Lung (tissue), 12 donors: ENCODE data around the gene CYP2A6. TPM values are rescaled to one million over a fixed set of nuclear protein-coding genes. Genes with fewer than 3 reads are reported as not detected.

ENCODE experiments used
- ATAC-seq: fragments of 200-7000 bp; cut with Tn5 transposase; one replicate; pipeline ENCODE4 v1.9.1; 2020; ENCODE audit warnings: moderate number of reproducible peaks; ENCODE audit not compliant: insufficient read depth, low FRiP score
- DNase-seq, 3 donors: peaks; one replicate each; pipeline ENCODE4 v3.0.0-alpha.2; 2013 to 2017
- H3K27ac ChIP-seq, 2 donors: one replicate each; pipeline ENCODE4 v1.5.1; 2013; ENCODE audit warnings: mild to moderate bottlenecking in 2 of 2, moderate library complexity in 2 of 2, control low read depth in 1 of 2, inconsistent platforms in 1 of 2, low read depth in 1 of 2, low read length in 1 of 2
- H3K27me3 ChIP-seq, 3 donors: one replicate each; pipeline ENCODE4 v1.5.1; 2013; ENCODE audit warnings: low read length in 2 of 3; ENCODE audit not compliant: control insufficient read depth in 3 of 3, insufficient read depth in 3 of 3
- H3K36me3 ChIP-seq, 4 donors: one replicate each; pipeline ENCODE4 v1.5.1; 2013; ENCODE audit warnings: low read length in 4 of 4, mild to moderate bottlenecking in 1 of 4, moderate library complexity in 1 of 4; ENCODE audit not compliant: control insufficient read depth in 4 of 4, insufficient read depth in 4 of 4
- H3K4me1 ChIP-seq, 5 donors: one replicate each; pipeline ENCODE4 v1.5.1; 2013; ENCODE audit warnings: low read length in 5 of 5, mild to moderate bottlenecking in 2 of 5, moderate library complexity in 1 of 5; ENCODE audit not compliant: control insufficient read depth in 5 of 5, insufficient read depth in 5 of 5
- H3K4me3 ChIP-seq: one replicate; pipeline ENCODE4 v1.5.1; 2013; ENCODE audit warnings: mild to moderate bottlenecking, control low read depth, moderate library complexity
- H3K9ac ChIP-seq, 2 donors: one replicate each; pipeline ENCODE4 v1.5.1; 2013; ENCODE audit warnings: low read length in 2 of 2, control low read depth in 1 of 2; ENCODE audit not compliant: insufficient read depth in 1 of 2
- H3K9me3 ChIP-seq, 4 donors: one replicate each; pipeline ENCODE4 v1.5.1; 2013; ENCODE audit warnings: low read length in 3 of 4, mild to moderate bottlenecking in 1 of 4, moderate library complexity in 1 of 4; ENCODE audit not compliant: control insufficient read depth in 4 of 4, insufficient read depth in 3 of 4
- WGBS, 2 donors: extraction: QIAGEN DNeasy Blood & Tissue Kit; methylation state at CpG; one replicate each; pipeline ENCODE4 v1.1.7; 2013; 5-methylcytosine and 5-hydroxymethylcytosine counted together
- polyA plus RNA-seq, 2 donors: library from polyadenylated mRNA; stranded (reverse); fragments of 200-250 nt; gene quantifications; one replicate each; pipeline ENCODE4 v1.2.1, GENCODE V29; 2013
- total RNA-seq, 2 donors: library from RNA; depleted of rRNA in 1 of 2; stranded (reverse); fragments of >200 nt in 1 of 2; gene quantifications; one replicate each; pipeline ENCODE4 v1.2.1, GENCODE V29; 2014 to 2021
- TF ChIP-seq, protein P1 (sequence below): IDR thresholded peaks from 2 replicates; pipeline ENCODE4 v1.5.1; 2012; ENCODE audit warnings: mild to moderate bottlenecking; ENCODE audit errors: control extremely low read depth, extremely low read depth
- donor health status: control.
- donor health status: control.
- donor health status: Bipolar disorder and iron deficiency.
- donor health status: healthy.
- donor health status: DM: yes; HTN: yes; CAD: no.

CYP2A6 gene
- total and polyA plus RNA-seq, 4 donors: 0.45 to 1.7 (median 0.77) TPM

DNA sequence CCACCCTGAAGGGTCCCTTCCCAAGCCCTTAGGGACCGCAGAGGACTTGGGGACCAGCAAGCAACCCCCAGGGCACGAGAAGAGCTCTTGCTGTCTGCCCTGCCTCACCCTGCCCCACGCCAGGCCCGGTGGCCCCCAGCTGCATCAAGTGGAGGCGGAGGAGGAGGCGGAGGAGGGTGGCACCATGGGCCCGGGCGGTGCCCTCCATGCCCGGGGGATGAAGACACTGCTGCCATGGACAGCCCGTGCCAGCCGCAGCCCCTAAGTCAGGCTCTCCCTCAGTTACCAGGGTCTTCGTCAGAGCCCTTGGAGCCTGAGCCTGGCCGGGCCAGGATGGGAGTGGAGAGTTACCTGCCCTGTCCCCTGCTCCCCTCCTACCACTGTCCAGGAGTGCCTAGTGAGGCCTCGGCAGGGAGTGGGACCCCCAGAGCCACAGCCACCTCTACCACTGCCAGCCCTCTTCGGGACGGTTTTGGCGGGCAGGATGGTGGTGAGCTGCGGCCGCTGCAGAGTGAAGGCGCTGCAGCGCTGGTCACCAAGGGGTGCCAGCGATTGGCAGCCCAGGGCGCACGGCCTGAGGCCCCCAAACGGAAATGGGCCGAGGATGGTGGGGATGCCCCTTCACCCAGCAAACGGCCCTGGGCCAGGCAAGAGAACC lies 49.8 kb downstream of the CYP2A6 start:
- WGBS, 2 donors: 49 to 74% methylated on average over 26 to 27 of the region's 27 CpGs
- Histone ChIP-seq H3K9ac (peak overlapping the region in 1 of 2 donors; percentile 63), H3K27ac (peak overlapping the region; percentile 90 to 93), H3K27me3 (no peaks in the 10 kb centered on the region), H3K4me3 (peak overlapping the region; percentile 89), H3K36me3 (peaks cover 0 to 18% (median 8%) of the 10 kb centered on the region in 4 donors), H3K9me3 (no peaks in the 10 kb centered on the region), H3K4me1 (peaks cover 17 to 53% (median 46%) of the 10 kb centered on the region in 5 donors)
- TF ChIP-seq, protein P1, sequence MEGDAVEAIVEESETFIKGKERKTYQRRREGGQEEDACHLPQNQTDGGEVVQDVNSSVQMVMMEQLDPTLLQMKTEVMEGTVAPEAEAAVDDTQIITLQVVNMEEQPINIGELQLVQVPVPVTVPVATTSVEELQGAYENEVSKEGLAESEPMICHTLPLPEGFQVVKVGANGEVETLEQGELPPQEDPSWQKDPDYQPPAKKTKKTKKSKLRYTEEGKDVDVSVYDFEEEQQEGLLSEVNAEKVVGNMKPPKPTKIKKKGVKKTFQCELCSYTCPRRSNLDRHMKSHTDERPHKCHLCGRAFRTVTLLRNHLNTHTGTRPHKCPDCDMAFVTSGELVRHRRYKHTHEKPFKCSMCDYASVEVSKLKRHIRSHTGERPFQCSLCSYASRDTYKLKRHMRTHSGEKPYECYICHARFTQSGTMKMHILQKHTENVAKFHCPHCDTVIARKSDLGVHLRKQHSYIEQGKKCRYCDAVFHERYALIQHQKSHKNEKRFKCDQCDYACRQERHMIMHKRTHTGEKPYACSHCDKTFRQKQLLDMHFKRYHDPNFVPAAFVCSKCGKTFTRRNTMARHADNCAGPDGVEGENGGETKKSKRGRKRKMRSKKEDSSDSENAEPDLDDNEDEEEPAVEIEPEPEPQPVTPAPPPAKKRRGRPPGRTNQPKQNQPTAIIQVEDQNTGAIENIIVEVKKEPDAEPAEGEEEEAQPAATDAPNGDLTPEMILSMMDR: no peak
- ATAC-seq (no peak), DNase-seq (no peak)

DNA sequence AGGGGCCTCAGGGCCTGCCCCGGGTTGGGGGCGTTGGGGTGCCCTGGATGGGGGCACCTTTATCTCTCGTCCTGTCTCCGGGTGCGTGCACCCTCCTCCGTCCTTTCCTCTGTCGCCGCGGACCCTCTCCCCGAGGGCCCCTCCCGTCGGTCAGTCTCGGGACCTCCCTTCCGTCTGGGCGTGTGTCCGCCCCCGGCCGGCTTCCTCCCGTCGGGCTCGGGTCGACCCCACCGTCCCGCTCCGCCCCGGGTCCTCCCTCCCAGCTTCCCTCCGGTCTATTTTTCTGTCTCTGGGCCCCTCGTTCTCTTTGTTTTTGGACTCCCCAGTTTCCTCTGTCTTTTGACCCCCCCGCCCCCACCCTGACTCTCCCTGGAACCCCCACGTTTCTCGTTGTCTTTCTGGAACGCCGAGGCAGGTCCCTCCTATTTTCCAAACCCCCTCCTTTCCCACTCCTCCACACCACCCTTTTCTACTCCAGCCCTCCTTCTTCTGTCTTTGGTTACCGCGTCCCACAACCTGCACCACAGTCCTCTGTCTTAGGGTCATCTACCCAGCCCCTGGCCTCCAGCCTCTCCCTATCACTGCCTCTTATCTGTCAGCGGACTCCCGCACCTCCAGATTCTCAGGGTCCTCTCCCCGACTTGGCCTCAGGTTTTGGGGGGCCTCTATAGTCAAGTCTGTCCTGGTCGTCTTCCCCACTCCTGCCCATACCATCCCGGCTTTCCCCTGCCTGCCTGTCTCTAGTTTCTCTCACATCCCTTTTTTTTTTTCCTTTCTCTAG lies 50.5 kb downstream of the CYP2A6 start:
- Histone ChIP-seq H3K4me3 (peak overlapping the region; percentile 89), H3K4me1 (peaks cover 15 to 53% (median 40%) of the 10 kb centered on the region in 5 donors), H3K27ac (peak overlapping the region; percentile 90 to 93), H3K9me3 (no peaks in the 10 kb centered on the region), H3K9ac (peak overlapping the region; percentile 42 to 63), H3K27me3 (no peaks in the 10 kb centered on the region), H3K36me3 (peaks cover 0 to 16% (median 5%) of the 10 kb centered on the region in 4 donors)
- DNase-seq (peak; percentile 37 to 56 (median 39)), ATAC-seq (no peak)
- TF ChIP-seq, protein P1: no peak
- 1 to 4% methylated on average over 37 to 40 of the region's 40 CpGs for WGBS, 2 donors

DNA sequence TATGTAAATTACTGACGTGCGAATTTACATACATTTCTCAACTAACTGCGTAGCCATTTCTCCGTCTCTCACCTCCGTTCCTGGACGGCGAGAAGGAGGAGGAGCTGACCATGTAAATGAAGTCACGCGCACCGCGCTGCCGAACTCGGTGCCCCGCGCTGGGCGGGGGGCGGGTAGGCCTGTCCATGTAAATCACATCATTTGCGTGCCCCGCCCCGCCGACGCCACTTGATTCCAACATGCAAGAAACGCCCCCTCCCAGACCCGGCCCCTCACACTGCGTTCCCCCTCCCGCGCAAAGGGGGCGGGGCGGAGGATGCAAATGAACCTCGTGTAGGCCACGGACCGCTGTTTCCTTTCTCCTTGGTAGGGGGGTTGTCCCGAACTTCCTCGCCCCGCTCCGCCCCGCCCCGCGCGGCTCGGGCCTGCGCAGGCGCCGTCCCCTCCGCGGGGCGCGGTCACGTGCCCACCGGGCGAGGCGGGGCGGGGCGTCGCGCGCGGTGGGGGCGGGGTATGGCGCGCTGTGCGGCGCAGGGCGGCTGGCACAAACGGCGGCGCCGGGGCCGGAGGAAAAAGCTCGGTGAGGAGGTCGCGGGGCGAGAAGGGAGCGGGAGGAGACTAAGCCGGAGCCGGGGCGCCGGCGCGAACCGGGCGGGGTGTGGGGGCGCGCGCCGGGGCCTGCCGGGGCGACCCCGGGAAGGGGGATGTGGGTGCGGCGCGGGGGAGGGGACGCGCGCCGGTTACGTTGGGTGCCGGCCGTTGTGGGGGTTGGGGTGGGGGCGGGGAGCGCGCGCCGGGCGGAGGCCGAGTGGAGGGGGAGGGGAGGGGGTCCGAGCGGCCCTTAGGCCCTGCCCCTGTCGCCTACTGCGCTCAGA lies 51.3 kb downstream of the CYP2A6 start, which contains the start of gene EGLN2:
Gene EGLN2, plus strand, starts transcription at position 509 of the 875 bp plus-strand sequence. CDS start 1,382 bp downstream, outside the sequence.
- Histone ChIP-seq H3K4me3 (peak within 1 kb of the TSS; percentile 89), H3K4me1 (peaks cover 14 to 47% (median 32%) of the 10 kb centered on the region in 5 donors), H3K9ac (peak within 1 kb of the TSS; percentile 63 to 85), H3K27ac (peak within 1 kb of the TSS; percentile 90 to 93), H3K9me3 (no peaks in the 10 kb centered on the region), H3K27me3 (no peaks in the 10 kb centered on the region), H3K36me3 (peaks cover 0 to 15% (median 4%) of the 10 kb centered on the region in 4 donors)
- WGBS, 2 donors: 1% methylated on average over 56 to 109 of the region's 110 CpGs
- TF ChIP-seq, protein P1: no peak
- ATAC-seq (peak; percentile 89), DNase-seq (peak; percentile 100)
